Left lung (tissue), 10 donors: ENCODE results near the gene ASB1. TPM values are rescaled to one million over a fixed set of nuclear protein-coding genes. Genes with fewer than 3 reads are reported as not detected.
A peak's percentile ranks its signal among the peaks of the same experiment; 100 is the strongest.

Source experiments
- ATAC-seq: fragments of 200-7000 bp; cut with Tn5 transposase; one replicate; pipeline ENCODE4 v1.9.1; 2020; ENCODE audit warnings: moderate library complexity
- DNase-seq, 4 donors: peaks; one replicate each; pipeline ENCODE4 v3.0.0-alpha.2; 2013 to 2020
- H3K27ac ChIP-seq, 2 donors: fragments of 200-600 bp; sonication (generic) in 1 of 2; one replicate each; pipeline versions ENCODE4 v1.5.0 to v1.8.0; 2020 to 2021
- H3K27me3 ChIP-seq, 2 donors: fragments of 200-600 bp; sonication (generic) in 1 of 2; one replicate each; pipeline versions ENCODE4 v1.5.0 to v1.8.0; 2020 to 2021
- H3K36me3 ChIP-seq, 2 donors: fragments of 200-600 bp; sonication (generic) in 1 of 2; one replicate each; pipeline versions ENCODE4 v1.5.0 to v1.8.0; 2020 to 2021
- H3K4me1 ChIP-seq, 2 donors: fragments of 200-600 bp; one replicate each; pipeline ENCODE4 v1.8.0; 2021
- H3K4me3 ChIP-seq, 2 donors: fragments of 200-600 bp; sonication (generic) in 1 of 2; one replicate each; pipeline versions ENCODE4 v1.5.0 to v1.8.0; 2020 to 2021; ENCODE audit warnings: mild to moderate bottlenecking in 1 of 2
- H3K9me3 ChIP-seq, 2 donors: fragments of 200-600 bp; sonication (generic) in 1 of 2; one replicate each; pipeline versions ENCODE4 v1.5.0 to v1.8.0; 2020 to 2021
- intact Hi-C, 2 donors: fragments of 100-400 bp; cut with DNase I; formaldehyde crosslinking; loops; one replicate each; pipeline versions ENCODE4 v1.11.2 to v1.14.2; 2022
- polyA plus RNA-seq, 6 donors: library from polyadenylated mRNA; unstranded; fragments of 120-200 nt; gene quantifications; one replicate each; pipeline ENCODE4 v1.2.1, GENCODE V29; 2013; ENCODE audit not compliant: insufficient read length in 6 of 6
- total RNA-seq, 2 donors: library from RNA; stranded (reverse); fragmentation: NEBNext Ultra II Directional; extraction: Animal tissue kit (Norgen Biotek cat#: 25700); gene quantifications; one replicate each; pipeline ENCODE4 v1.2.1, GENCODE V29; 2021
- TF ChIP-seq, protein P1 (sequence below), 2 donors: fragments of 200-600 bp; sonication (generic) in 1 of 2; IDR thresholded peaks; one replicate each; pipeline versions ENCODE4 v1.5.0 to v1.8.0; 2021; ENCODE audit warnings: antibody characterized with exemption in 2 of 2
- donor health status: DM: no; HTN: yes; CAD: no.
- donor health status: DM: no; HTN: no; CAD: no.

The ASB1 gene
- total and polyA plus RNA-seq, 8 donors, result 16.6 to 33.4 (median 27.4) TPM

DNA sequence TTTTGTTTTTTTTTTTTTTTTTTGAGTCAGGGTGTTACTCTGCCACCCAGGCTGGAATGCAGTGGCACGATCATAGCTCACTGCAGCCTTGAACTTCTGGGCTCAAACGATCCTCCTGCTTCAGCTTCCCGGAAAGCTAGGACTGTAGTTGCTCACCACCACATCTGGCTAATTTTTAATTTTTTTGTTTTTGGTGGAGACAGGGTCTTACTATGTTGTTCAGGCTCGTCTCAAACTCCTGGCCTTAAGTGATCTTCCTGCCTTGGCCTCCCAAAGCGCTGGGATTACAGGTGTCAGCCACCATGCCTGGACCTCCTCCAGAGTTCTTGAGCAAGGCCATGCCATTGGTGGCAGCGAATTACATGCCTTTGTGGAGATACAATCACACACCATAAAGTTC is 35.2 kb downstream of the ASB1 start:
- no peak for ATAC-seq
- intact Hi-C loops, result no loop called here
- Histone ChIP-seq H3K27ac (no peak overlapping the region), H3K36me3 (no peaks in the 10 kb centered on the region), H3K9me3 (no peaks in the 10 kb centered on the region), H3K4me1 (no peaks in the 10 kb centered on the region), H3K27me3 (no peaks in the 10 kb centered on the region), H3K4me3 (no peak overlapping the region)
- TF ChIP-seq, protein P1, sequence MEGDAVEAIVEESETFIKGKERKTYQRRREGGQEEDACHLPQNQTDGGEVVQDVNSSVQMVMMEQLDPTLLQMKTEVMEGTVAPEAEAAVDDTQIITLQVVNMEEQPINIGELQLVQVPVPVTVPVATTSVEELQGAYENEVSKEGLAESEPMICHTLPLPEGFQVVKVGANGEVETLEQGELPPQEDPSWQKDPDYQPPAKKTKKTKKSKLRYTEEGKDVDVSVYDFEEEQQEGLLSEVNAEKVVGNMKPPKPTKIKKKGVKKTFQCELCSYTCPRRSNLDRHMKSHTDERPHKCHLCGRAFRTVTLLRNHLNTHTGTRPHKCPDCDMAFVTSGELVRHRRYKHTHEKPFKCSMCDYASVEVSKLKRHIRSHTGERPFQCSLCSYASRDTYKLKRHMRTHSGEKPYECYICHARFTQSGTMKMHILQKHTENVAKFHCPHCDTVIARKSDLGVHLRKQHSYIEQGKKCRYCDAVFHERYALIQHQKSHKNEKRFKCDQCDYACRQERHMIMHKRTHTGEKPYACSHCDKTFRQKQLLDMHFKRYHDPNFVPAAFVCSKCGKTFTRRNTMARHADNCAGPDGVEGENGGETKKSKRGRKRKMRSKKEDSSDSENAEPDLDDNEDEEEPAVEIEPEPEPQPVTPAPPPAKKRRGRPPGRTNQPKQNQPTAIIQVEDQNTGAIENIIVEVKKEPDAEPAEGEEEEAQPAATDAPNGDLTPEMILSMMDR (IDR thresholded peaks at IDR 0.05), result no peak
- DNase-seq, result no peak

DNA sequence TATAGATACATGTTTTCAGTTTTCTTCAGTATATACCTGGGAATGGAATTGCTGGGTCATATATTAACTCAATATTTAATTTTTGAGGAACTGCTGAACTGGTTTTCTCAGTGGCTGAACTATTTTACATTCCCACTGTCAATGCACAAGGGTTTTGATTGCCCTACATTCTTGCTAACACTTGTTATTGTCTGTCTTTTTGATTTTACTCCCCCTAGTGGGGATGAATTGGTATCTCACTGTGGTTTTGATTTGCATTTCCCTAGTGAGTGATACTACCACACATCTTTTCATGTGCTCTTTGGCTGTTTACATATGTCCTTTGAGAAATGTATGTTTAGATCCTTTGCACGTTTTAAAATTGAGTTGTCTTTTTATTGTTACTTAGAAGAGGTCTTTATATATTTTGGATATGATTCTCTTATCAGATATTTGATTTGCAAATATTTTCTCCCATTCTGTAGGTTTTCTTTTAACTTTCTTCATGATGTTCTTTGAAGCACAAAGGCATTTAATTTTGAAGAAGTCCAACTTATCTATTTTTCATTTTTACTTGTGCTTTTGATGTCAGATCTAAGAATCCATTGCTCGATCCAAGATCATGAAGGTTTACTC is 36.2 kb downstream of the ASB1 start:
- intact Hi-C loops, result no loop called here
- ATAC-seq, result peak; percentile 82

DNA sequence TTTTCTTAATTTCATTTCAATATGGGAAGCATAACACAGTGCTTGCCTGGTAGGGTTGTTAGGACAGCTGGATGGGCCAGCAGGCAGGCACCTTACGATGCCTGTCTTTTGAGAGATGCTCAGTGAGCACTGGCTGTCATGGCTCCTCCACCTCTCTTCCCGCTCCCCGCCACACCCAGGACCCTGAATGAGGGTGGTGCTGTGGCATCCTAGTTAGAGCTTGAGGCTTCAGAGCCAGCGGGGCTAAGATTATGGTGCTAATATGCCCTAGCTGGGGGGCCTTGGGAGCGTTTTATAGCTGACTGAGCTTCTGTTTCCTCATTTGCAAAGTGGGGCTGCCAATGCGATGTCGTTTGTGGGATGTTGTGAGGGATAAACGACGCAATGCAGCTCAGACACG is 37.7 kb downstream of the ASB1 start:
- no peak for DNase-seq
- Histone ChIP-seq H3K9me3 (peaks cover 0 to 7% of the 10 kb centered on the region in 2 donors), H3K4me3 (no peak overlapping the region), H3K27ac (no peak overlapping the region), H3K27me3 (no peaks in the 10 kb centered on the region), H3K36me3 (no peaks in the 10 kb centered on the region), H3K4me1 (no peaks in the 10 kb centered on the region)
- intact Hi-C loops, result no loop called here
- TF ChIP-seq, protein P1 (IDR thresholded peaks at IDR 0.05), result no peak
- no peak for ATAC-seq

More for the DNA sequence above, 36.2 kb downstream of the ASB1 start:
- Histone ChIP-seq H3K9me3 (no peaks in the 10 kb centered on the region), H3K27ac (no peak overlapping the region), H3K27me3 (no peaks in the 10 kb centered on the region), H3K4me3 (no peak overlapping the region), H3K4me1 (no peaks in the 10 kb centered on the region), H3K36me3 (no peaks in the 10 kb centered on the region)
- TF ChIP-seq, protein P1 (IDR thresholded peaks at IDR 0.05), result peak; percentile 68 to 78
- DNase-seq, result no peak

- intact Hi-C loops, result loop anchor here in 1 of 2 donors (5.0 kb wide), 1 partner anchor 98 kb away; no protein-coding TSS in a partner anchor
Observed at GRCh38 chr2:238465487-238466242, 38.9 kb downstream of the ASB1 start.

More at GRCh38 chr2:238465487-238466242, 38.9 kb downstream of the ASB1 start:
- no peaks in the 10 kb centered on the region for H3K36me3 ChIP-seq
- no peaks in the 10 kb centered on the region for H3K27me3 ChIP-seq
- no peak for DNase-seq
- peaks cover 0 to 7% of the 10 kb centered on the region in 2 donors for H3K9me3 ChIP-seq
- H3K4me3 ChIP-seq, result no peak overlapping the region
- H3K27ac ChIP-seq, result no peak overlapping the region
- TF ChIP-seq, protein P1 (IDR thresholded peaks at IDR 0.05), result no peak
- H3K4me1 ChIP-seq, result no peaks in the 10 kb centered on the region
- no peak for ATAC-seq
